Endodermal cell (in vitro differentiated cells): ENCODE measurements around the gene COL4A2. TPM values are rescaled to one million over a fixed set of nuclear protein-coding genes. Genes with fewer than 3 reads are reported as not detected.

ENCODE experiments used
- DNase-seq: peaks from one replicate; pipeline ENCODE4 v3.0.0-alpha.2; 2017
- H3K27ac ChIP-seq: 2 replicates; pipeline ENCODE4 v1.5.1; 2013; ENCODE audit warnings: mild to moderate bottlenecking, low read depth, low read length, moderate library complexity
- H3K27me3 ChIP-seq: 2 replicates; pipeline ENCODE4 v1.6.1; 2013; ENCODE audit warnings: mild to moderate bottlenecking, low read length, moderate library complexity; ENCODE audit not compliant: insufficient read depth, control insufficient read depth, poor library complexity, severe bottlenecking
- H3K36me3 ChIP-seq: 2 replicates; pipeline ENCODE4 v1.7.0; 2013; ENCODE audit warnings: mild to moderate bottlenecking, low read length, moderate library complexity; ENCODE audit not compliant: control insufficient read depth, insufficient read depth
- H3K4me1 ChIP-seq: one replicate; pipeline ENCODE4 v1.7.0; 2013; ENCODE audit warnings: low read length; ENCODE audit not compliant: control insufficient read depth, insufficient read depth
- H3K4me3 ChIP-seq: 2 replicates; pipeline ENCODE4 v1.5.1; 2013; ENCODE audit warnings: mild to moderate bottlenecking, low read length, moderate library complexity
- H3K9ac ChIP-seq: 2 replicates; pipeline ENCODE4 v1.6.1; 2013; ENCODE audit warnings: mild to moderate bottlenecking, low read length, moderate library complexity; ENCODE audit not compliant: poor library complexity, severe bottlenecking; ENCODE audit errors: extremely low read depth
- H3K9me3 ChIP-seq: 2 replicates; pipeline ENCODE4 v1.6.1; 2013; ENCODE audit warnings: mild to moderate bottlenecking, low read length, moderate library complexity; ENCODE audit not compliant: control insufficient read depth
- H3K27ac Mint-ChIP-seq: 2 replicates; pipeline ENCODE4 v1.8.0; 2020; ENCODE audit warnings: mixed read lengths
- H3K27me3 Mint-ChIP-seq: 2 replicates; pipeline ENCODE4 v1.8.0; 2021; ENCODE audit warnings: mild to moderate bottlenecking, mixed read lengths; ENCODE audit not compliant: insufficient read depth
- H3K36me3 Mint-ChIP-seq: 2 replicates; pipeline ENCODE4 v1.8.0; 2020; ENCODE audit warnings: low read depth, mixed read lengths
- H3K4me1 Mint-ChIP-seq: 2 replicates; pipeline ENCODE4 v1.8.0; 2020; ENCODE audit warnings: mixed read lengths
- H3K4me3 Mint-ChIP-seq: 2 replicates; pipeline ENCODE4 v1.8.0; 2020; ENCODE audit warnings: mild to moderate bottlenecking, moderate library complexity, mixed read lengths
- H3K9me3 Mint-ChIP-seq: 2 replicates; pipeline ENCODE4 v1.8.0; 2020; ENCODE audit warnings: mild to moderate bottlenecking, mixed read lengths
- CTCF ChIP-seq: fragments of 200-600 bp; sonication (generic); conservative IDR thresholded peaks from 2 replicates; pipeline ENCODE4 v1.5.0; 2021; ENCODE audit warnings: antibody characterized with exemption, mild to moderate bottlenecking
- WGBS, 2 experiments: methylation state at CpG; one replicate each; pipeline versions ENCODE4 v1.1.5 to v1.1.7; 2013; ENCODE audit warnings: missing lambda C conversion rate in 2 of 2, mixed read lengths in 1 of 2; ENCODE audit not compliant: insufficient coverage in 1 of 2, insufficient read length in 1 of 2; 5-methylcytosine and 5-hydroxymethylcytosine counted together
- total RNA-seq, 2 donors: library from RNA; stranded (reverse); fragmentation: NEBNext Ultra II Directional in 1 of 2; extraction: Animal tissue kit (Norgen Biotek cat#: 25700) in 1 of 2; gene quantifications; 2 replicates in 1 of 2; 3 replicates in 1 of 2; pipeline ENCODE4 v1.2.1, GENCODE V29; 2021

The COL4A2 gene
- total RNA-seq, 2 donors from 2014 or later = 388 to 398 TPM

- Mint-ChIP-seq H3K27me3 (no peaks in the 10 kb centered on the region), H3K9me3 (no peaks in the 10 kb centered on the region), H3K36me3 (peaks cover 75% of the 10 kb centered on the region), H3K27ac (peak overlapping the region; percentile 64), H3K4me1 (peaks cover 7% of the 10 kb centered on the region), H3K4me3 (no peak overlapping the region)
- Histone ChIP-seq H3K27me3 (no peaks in the 10 kb centered on the region), H3K4me3 (no peak overlapping the region), H3K9ac (no peak overlapping the region), H3K27ac (no peak overlapping the region), H3K9me3 (no peaks in the 10 kb centered on the region), H3K4me1 (no peaks in the 10 kb centered on the region), H3K36me3 (peaks cover 89% of the 10 kb centered on the region)
- no peak for TF ChIP-seq CTCF
- 95 to 98% methylated on average over 12 of the region's 12 CpGs for WGBS, 2 experiments
- DNase-seq = no peak
These were observed 141.6 kb downstream of the COL4A2 start for GRCh38 chr13:110448677-110449076.

DNA sequence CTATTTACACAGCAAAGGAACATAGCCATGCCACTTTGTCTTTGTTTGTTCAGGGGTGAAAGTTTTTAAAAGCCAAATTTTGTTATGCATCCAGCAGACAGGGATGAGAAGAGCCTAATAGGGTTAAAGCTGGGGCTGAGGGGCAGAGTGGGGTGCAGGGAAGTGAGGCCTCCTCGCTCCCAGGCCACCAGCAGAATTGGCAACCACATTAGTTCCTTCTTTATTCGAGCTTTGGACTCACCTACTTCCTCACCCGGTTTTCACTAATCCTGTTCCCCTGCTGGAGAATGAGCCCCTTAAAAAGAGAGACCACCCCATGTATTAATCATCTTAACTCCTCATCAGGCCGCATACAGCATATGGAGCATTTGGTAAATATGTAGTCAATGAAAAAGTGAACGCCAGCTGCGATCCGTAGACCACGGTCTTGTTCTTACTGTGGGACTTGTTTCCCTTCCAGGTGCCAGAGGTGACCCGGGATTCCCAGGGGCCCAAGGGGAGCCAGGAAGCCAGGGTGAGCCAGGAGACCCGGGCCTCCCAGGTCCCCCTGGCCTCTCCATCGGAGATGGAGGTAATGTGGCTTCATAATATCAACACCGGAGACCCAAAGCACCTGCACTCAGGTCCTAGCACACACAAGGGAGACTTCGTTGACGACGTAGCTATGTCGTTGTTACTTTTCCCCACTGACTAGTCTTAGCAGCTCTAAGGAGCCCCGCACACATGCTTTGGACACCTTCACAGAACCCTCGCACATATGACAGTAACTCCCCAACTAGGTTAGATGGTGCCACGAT is 142.3 kb downstream of the COL4A2 start:
- no peaks in the 10 kb centered on the region for H3K4me1 ChIP-seq
- Mint-ChIP-seq H3K9me3 (no peaks in the 10 kb centered on the region), H3K27me3 (no peaks in the 10 kb centered on the region), H3K4me1 (peaks cover 9% of the 10 kb centered on the region), H3K36me3 (peaks cover 68% of the 10 kb centered on the region), H3K27ac (no peak overlapping the region), H3K4me3 (no peak overlapping the region)
- H3K27me3 ChIP-seq = no peaks in the 10 kb centered on the region
- H3K27ac ChIP-seq = no peak overlapping the region
- H3K9ac ChIP-seq = no peak overlapping the region
- no peak for DNase-seq
- no peak for TF ChIP-seq CTCF
- H3K4me3 ChIP-seq = no peak overlapping the region
- WGBS, 2 experiments = 94 to 97% methylated on average over 13 to 19 of the region's 19 CpGs
- no peaks in the 10 kb centered on the region for H3K9me3 ChIP-seq
- H3K36me3 ChIP-seq = peaks cover 89% of the 10 kb centered on the region

DNA sequence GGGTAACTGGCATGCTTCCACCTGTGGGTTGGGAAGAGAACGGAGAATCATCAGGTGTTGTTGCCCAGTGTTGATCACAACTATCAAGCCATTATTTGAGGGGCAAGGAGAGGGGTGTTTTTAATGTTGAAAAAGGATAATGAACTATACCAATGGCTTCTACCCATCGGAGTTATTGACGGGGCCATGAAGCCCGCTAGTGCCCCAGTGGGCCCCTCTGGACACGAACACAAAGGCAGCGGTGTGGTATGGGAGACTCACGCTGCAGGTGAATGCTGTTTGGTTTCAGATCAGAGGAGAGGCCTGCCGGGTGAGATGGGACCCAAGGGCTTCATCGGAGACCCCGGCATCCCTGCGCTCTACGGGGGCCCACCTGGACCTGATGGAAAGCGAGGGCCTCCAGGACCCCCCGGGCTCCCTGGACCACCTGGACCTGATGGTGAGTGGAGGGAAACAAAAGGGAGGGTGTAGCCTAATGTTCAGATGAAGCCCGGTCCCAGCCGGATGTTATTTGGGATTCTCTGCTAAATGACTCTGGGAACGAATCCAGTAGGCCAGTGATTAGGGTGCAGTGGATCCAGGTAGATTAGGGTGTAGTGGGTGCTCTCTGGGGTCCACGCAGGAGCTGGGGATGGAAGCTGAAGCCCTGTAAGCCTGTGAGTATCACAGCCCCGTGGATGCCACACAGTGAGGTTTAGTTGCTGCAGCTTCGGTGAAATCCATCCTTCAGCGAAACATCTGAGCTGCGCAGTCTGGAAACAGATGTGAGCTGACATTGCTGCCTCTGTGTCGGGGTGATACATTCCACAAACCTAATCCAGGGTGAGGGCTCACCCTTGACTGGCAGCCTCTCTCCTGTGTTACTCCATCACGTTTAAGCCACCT is 143.2 kb downstream of the COL4A2 start:
- Mint-ChIP-seq H3K9me3 (no peaks in the 10 kb centered on the region), H3K4me1 (peaks cover 11% of the 10 kb centered on the region), H3K4me3 (no peak overlapping the region), H3K27ac (no peak overlapping the region), H3K36me3 (peaks cover 62% of the 10 kb centered on the region), H3K27me3 (no peaks in the 10 kb centered on the region)
- TF ChIP-seq CTCF = no peak
- H3K27me3 ChIP-seq = no peaks in the 10 kb centered on the region
- WGBS, 2 experiments = 96% methylated on average over 19 to 24 of the region's 24 CpGs
- H3K36me3 ChIP-seq = peaks cover 87% of the 10 kb centered on the region
- DNase-seq = no peak
- no peaks in the 10 kb centered on the region for H3K4me1 ChIP-seq
- H3K9ac ChIP-seq = no peak overlapping the region
- no peaks in the 10 kb centered on the region for H3K9me3 ChIP-seq
- H3K4me3 ChIP-seq = no peak overlapping the region
- no peak overlapping the region for H3K27ac ChIP-seq
